CD4-positive, alpha-beta T cell treated with Interleukin-1 beta for 1 hour (primary cell): ENCODE results near the gene ST13.
"Not testable (repeated sequence)": the region's sequence is repeated elsewhere in the genome, so short reads cannot be mapped to it uniquely, and the experiment has no call there.

Experiments
- DNase-seq, 2 donors: peaks; one replicate each; pipeline ENCODE4 v3.0.0-alpha.2; 2020 to 2022

Gene ST13

GRCh38 chr22:40834619-40835018 is 21.8 kb downstream of the ST13 start:
- no peak for DNase-seq

DNA sequence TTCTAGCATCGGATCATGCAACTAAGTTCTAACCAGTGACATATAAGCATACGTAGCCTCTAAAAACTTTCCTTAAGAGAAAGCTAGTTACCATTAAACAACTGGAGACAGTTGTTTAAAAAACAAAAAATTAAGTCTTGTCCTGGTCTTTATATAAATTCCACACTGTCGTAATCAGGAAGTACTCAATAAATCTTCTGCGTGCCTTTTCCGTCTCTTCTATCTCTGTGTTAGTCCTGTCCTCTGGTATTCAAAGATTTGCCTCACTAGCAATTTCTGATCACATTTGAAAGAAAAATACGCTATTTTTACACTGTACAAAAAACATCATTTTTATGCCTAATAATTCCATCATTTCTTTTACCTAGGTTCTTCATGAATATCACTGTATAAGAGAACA is 27.3 kb downstream of the ST13 start:
- DNase-seq: no peak

DNA sequence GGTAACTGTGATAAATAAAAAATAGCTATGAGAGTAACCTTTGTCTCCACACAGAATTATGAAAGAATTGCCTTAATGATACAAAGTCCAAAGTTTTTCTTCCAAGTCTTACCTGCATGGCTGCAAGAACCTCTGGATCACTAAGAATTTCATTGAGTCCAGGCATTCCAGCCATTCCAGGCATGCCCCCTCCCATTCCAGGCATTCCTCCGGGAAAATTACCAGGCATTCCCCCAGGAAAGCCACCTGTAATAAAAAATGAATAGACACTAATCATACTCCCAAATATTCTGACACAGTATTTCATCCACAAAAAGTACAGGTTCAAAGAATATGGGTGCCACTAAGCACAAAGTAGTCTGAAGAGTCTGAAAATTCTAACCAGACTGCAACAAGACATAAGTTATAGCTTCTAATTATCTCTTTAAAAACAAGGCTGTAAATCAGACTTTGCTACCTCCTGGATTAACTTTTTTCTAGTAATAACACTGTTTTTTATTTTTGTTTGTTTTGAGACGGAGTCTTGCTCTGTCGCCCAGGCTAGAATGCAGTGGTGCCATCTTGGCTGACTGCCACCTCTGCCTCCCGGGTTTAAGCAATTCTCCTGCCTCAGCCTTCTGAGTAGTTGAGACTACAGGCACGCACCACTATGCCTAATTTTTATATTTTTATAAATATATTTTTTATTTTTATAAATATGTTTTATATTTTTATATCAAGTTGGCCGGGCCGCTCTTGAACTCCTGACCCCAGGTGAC is 29.3 kb downstream of the ST13 start:
- no peak for DNase-seq

GRCh38 chr22:40826292-40826691 is 30.1 kb downstream of the ST13 start:
- DNase-seq: not testable (repeated sequence)

DNA sequence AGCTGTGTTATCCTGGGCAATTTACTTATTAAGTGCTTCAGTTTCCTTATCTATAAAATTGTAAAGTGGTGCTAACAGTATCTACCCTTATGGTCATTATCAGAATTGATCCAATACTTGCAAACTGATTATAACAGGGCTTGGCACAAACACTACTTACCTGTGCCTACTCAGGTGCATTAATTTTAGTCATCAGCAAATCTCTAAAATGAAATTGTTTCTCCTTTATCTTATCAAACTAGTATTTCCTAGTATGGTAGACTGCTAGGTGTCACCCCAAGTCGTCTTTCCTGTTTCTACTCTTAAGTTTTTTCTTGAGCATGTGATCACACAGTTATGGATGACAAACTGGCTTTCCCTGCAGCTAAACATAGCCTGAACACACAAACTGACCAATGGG is 33.0 kb downstream of the ST13 start:
- no peak for DNase-seq

DNA sequence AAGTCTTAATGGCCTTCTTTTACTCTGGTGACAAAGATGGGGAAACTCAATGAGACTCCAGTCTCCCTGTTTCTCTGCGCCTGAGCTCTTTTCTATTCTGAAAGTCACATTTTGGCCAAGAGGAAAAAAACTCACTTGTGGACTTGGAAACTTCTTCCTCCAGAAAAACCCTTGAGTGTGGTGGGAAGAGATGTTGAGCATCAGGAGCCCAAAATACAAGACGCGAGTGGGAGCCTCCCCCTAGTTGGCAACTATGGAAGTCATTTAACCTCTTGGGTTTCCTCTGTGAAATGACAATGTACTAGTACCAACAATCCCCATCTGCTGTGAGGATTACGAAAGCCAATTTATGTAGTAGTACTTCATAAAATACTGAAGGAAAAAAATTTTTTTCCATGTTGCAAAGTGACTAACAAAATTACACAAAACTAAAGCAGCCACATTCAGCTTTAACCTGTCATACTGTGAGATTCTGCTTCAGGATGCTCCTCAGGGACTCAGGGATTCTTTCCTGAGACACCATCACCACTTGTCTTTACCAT is 36.8 kb downstream of the ST13 start:
- DNase-seq: no peak

DNA sequence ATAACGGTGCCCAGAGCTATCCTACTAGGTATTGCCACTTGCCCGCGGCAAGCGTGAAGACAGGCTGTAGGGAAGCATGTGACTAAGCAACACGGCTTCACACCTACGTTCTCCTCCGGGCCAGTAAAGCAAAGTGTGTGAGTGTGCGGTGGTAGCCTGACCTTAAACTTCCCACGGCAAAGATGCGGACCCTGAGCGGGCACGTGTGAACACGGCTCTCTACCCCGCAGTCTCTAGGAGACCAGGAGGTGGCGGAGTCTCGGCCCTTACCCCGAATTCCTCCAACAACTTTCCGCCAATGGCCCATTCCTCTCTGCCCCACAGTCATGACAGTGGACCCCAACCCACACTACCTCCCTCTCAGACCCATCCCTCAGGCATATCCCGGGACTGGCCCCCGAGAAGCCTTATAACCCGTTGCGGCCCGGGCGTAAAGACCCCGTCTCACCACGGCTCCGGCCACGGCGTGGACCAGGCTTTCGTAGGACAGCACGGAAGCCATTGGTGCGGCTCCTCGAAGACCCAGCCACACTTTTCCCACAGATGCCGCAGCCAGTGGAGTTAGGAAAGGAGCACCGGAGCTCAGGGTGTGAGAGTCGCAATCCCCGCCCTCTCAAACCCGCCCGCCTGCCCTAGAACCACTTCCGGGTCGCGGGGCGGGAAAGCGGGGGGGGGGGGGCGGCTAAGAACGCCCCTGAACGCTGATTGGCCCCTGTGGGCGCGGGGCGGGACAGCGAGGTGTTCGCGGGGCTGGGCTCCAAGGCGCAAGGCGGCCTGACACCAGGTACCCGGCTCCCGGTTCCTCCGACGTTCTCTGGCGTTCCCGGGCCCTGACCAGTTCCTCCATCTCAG is 37.5 kb downstream of the ST13 start, which contains the start of gene SLC25A17:
TSS of gene SLC25A17 (minus strand) at position 600 of the 852 bp plus-strand sequence. CDS start at position 502, 98 bp downstream.
- DNase-seq: peak; percentile 85 to 87

DNA sequence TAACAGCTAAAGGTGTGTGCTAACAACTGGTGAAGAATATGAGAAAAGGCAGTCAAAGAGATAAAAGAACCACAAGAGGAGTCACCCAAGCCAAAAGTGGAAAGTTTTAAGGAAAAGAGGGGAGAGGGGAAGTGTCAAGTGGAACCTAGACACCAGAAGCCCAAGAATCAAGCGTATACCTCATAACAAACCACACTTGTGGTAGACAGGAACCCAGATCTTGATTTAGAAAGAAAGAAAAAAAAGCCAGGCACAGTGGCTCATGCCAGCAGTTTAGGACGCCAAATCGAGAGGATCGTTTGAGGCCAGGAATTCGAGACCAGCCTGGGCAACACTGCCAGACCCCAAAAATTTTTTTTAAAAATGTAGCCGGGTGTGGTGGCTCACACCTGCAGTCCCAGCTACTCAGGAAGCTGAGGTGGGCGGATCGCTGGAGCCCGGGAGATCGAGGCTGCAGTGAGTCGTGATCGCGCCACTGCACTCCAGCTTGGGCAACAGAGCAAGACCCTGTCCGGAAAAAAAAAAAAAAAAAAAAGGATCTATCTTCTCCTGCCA is 38.2 kb downstream of the ST13 start:
- no peak for DNase-seq

DNA sequence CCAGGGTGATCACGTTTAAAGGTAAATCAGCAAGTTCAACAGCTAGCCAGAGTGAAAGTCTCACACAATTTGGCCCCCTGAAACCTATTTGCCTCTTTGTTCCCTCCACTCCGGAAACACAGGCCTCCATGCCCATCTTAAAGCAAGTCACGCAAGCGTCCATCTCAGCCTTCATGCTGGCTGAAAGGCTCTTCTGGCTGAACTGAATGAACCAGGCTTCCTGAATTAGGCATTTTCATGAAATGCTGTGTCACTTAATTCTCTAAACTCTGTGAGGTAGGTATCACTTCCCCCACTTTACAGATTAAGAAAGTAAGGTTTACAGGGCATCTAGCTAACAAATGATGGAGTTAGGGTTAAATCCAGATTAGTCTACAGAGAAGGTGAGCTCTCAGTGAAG is 38.7 kb downstream of the ST13 start:
- no peak for DNase-seq

DNA sequence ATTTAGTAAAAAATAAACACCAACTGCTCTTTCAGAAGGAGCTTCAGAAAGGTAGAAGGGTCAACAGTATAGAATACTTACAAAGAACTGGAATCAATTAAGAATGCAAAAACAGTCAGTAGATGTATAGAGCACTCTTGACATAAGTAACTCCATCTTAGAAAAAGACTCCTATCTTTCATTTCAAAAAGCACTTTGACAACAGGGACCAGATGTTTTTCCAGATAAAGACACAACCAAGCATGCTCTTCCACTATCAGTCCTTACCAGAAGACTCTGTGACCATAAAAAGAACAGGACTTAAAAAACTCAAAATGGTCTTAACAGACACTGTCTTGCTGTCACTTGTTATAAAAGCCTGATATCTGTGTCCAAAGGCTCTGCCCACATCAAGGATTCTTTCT is 42.5 kb downstream of the ST13 start:
- DNase-seq: no peak

GRCh38 chr22:40808018-40808841 is 48.2 kb downstream of the ST13 start:
- DNase-seq: no peak

DNA sequence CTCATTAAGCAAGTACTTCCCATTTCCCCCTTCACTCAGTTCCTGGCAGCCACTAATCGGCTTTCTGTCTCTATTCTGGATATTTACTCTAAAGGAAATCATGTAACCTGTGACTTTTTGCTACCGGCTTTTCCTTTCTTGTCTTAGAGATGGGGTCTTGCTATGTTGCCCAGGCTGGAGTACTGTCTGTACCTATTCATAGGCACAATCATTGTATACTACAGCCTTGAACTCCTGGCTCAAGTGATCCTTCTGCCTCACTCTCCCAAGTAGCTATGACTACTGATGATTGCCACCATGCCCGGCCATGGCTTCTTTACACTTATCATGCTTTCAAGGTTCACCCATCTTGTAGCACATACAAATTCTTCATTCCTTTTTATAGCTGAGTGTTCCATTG is 49.7 kb downstream of the ST13 start:
- no peak for DNase-seq

DNA sequence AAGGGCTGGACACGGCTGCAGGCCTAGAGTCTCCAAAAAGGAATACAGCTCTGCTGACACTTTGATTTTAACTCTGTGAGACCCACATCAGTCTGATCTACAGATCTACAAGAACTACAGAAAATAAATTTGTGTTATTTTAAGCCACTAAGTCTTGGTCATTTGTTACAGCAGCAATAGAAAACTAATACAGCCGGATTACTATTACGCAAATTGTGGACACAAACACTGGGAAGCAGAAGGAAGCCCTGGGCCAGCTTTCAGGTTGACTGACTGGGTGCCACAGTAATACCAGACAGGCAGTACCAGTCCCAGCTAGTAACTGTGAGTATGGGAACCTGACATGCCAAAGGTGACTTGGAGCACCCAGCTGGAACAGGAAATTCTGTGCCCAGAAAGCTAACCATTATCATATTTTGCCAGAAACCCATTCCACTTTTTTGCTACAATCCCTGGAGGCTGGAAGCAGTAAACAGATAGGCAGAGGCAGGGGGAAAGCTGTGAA is 50.7 kb downstream of the ST13 start:
- DNase-seq: no peak

- no peak for DNase-seq
Observed at GRCh38 chr22:40805239-40805638, 51.2 kb downstream of the ST13 start.

DNA sequence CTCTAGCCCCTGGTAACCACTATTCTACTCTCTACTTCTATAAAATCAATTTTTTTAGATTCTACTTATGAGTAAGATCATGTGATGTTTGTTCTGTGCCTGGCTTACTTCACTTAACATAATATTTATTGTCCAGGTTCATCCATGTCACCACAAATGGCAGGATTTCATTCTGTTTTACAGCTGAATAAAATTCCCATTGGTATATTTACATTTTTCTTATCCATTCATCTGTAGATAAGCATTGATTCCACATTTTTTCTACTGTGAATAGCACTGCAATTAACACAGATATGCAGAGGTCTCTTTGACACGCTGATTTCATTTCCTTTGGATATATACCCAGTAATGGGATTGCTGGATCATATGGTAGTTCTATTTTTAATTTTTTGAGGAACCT is 53.1 kb downstream of the ST13 start:
- DNase-seq: no peak

DNA sequence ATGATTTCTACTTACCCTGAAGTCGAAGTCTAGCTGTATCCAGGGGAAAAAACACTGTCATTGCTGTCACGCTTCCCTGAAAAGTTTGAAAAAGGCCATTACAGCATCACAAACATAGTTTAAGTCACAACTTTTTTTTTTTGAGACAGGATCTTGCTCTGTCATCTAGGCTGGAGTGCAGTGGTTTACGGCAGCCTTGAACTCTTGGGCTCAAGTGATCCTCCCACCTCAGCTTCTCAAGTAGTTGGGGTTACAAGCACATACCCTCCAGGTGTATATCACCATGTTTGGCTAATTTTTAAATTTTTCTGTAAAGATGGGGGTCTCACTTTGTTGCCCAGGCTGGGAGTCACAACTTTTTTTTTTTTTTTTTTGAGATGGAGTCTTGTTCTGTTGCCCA is 57.4 kb downstream of the ST13 start:
- no peak for DNase-seq

- no peak for DNase-seq
Observed at GRCh38 chr22:40797427-40797826, 59.0 kb downstream of the ST13 start.

GRCh38 chr22:40792451-40792850 is 64.0 kb downstream of the ST13 start:
- DNase-seq: no peak

DNA sequence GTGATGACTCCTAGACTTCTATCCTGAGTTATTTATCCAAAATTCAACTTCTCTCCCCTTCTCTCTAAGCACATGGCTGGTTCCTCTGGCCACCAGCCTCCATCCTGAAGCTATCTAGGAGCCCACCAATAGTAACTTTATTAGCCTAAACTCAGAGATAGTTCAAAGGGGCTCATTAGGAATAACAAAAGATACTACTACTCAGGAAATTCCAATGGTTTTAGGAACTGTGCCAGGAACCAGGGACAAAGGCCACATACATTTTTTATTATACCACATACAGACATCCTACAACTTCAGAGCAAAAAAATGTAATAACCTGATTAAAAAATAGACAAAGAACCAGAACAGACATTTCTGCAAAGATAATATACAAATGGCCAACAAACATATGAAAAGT is 65.2 kb downstream of the ST13 start:
- DNase-seq: no peak

GRCh38 chr22:40789131-40789530 is 67.3 kb downstream of the ST13 start:
- no peak for DNase-seq

GRCh38 chr22:40782521-40782920 is 73.9 kb downstream of the ST13 start:
- DNase-seq: no peak

DNA sequence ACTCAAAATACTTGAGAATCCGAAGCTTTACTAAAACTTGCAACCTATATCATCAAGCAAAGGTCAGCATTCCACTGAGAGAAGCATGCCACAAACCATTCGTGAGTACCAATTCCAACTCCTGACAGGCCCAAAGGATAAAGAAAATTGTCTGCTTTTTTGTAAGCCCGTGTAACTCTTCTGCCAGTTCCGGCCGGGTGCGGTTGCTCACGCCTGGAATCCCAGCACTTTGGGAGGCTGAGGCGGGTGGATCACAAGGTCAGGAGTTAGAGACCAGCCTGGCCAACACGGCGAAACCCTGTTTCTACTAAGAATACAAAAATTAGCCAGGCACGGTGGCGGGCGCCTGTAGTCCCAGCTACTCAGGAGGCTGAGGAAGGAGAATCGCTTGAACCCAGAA is 74.7 kb downstream of the ST13 start:
- not testable (repeated sequence) for DNase-seq
